Activated B cell treated with CpG ODN at 0.5 μM for 24 hours (primary cell): Measurements from ENCODE around the gene VRK3. TPM values are rescaled to one million over a fixed set of nuclear protein-coding genes. Genes with fewer than 3 reads are reported as not detected.
"Not testable (repeated sequence)": the region's sequence is repeated elsewhere in the genome, so short reads cannot be mapped to it uniquely, and the experiment has no call there.

Experiments
- ATAC-seq: fragments of 200-7000 bp; cut with Tn5 transposase; one replicate; pipeline ENCODE4 v1.10.0; 2021; ENCODE audit warnings: low read depth, mild to moderate bottlenecking, moderate library complexity
- CTCF ChIA-PET: fragments of 350-600 bp; sonication (Branson Sonifier 250); formaldehyde crosslinking; loops from one replicate; lab custom pipeline; 2021; ENCODE audit warnings: antibody characterized with exemption; lab: Charles Lee
- POLR2A ChIA-PET: fragments of 350-600 bp; sonication (Branson Sonifier 250); formaldehyde crosslinking; loops from one replicate; lab custom pipeline; 2021; ENCODE audit warnings: antibody characterized with exemption; lab: Charles Lee
- DNase-seq: peaks from one replicate; pipeline ENCODE4 v3.0.0; 2022
- H3K27ac Mint-ChIP-seq: one replicate; pipeline ENCODE4 v1.8.0; 2020; ENCODE audit warnings: mixed read lengths
- H3K27me3 Mint-ChIP-seq: one replicate; pipeline ENCODE4 v1.8.0; 2021; ENCODE audit warnings: mixed read lengths
- H3K36me3 Mint-ChIP-seq: one replicate; pipeline ENCODE4 v1.8.0; 2021; ENCODE audit warnings: low read depth, mixed read lengths
- H3K4me1 Mint-ChIP-seq: one replicate; pipeline ENCODE4 v1.8.0; 2021; ENCODE audit warnings: mixed read lengths
- H3K4me3 Mint-ChIP-seq: one replicate; pipeline ENCODE4 v1.8.0; 2020; ENCODE audit warnings: mild to moderate bottlenecking, mixed read lengths
- H3K9me3 Mint-ChIP-seq: one replicate; pipeline ENCODE4 v1.8.0; 2020; ENCODE audit warnings: mixed read lengths
- CTCF ChIP-seq: fragments of 200-600 bp; IDR thresholded peaks from one replicate; pipeline ENCODE4 v1.8.0; 2022; ENCODE audit warnings: antibody characterized with exemption, mild to moderate bottlenecking
- intact Hi-C: fragments of 100-400 bp; cut with micrococcal nuclease; formaldehyde crosslinking; loops from one replicate; pipeline ENCODE4 v1.15.1; 2024
- total RNA-seq: library from RNA; stranded (reverse); gene quantifications from 2 replicates; pipeline ENCODE4 v1.2.3, GENCODE V29; 2022

The VRK3 gene
- total RNA-seq, 1 donor from 2014 or later: 82.6 TPM

- Mint-ChIP-seq H3K27me3 (peaks cover 9% of the 10 kb centered on the region), H3K36me3 (peaks cover 33% of the 10 kb centered on the region), H3K27ac (no peak overlapping the region), H3K4me3 (no peak overlapping the region), H3K4me1 (no peaks in the 10 kb centered on the region), H3K9me3 (no peaks in the 10 kb centered on the region)
- no peak for TF ChIP-seq CTCF
- ATAC-seq (no peak), DNase-seq (no peak)
- POLR2A ChIA-PET: no interaction called here
- intact Hi-C loops: no loop called here
- CTCF ChIA-PET: no interaction called here
Observed at GRCh38 chr19:49972841-49973240, 52.3 kb downstream of the VRK3 start.

- peaks cover 25% of the 10 kb centered on the region for H3K36me3 Mint-ChIP-seq
- no peak overlapping the region for H3K27ac Mint-ChIP-seq
- peaks cover 9% of the 10 kb centered on the region for H3K27me3 Mint-ChIP-seq
- ATAC-seq: no peak
- no peaks in the 10 kb centered on the region for H3K9me3 Mint-ChIP-seq
- intact Hi-C loops: no loop called here
- POLR2A ChIA-PET: no interaction called here
- H3K4me1 Mint-ChIP-seq: no peaks in the 10 kb centered on the region
- DNase-seq: no peak
- no peak overlapping the region for H3K4me3 Mint-ChIP-seq
- CTCF ChIA-PET: no interaction called here
- no peak for TF ChIP-seq CTCF
Observed at GRCh38 chr19:49971991-49972411, 53.2 kb downstream of the VRK3 start.

GRCh38 chr19:49969355-49969754 lies 55.8 kb downstream of the VRK3 start:
- ATAC-seq, H3K36me3 Mint-ChIP-seq, intact Hi-C loops, H3K4me3 Mint-ChIP-seq, CTCF ChIA-PET, DNase-seq, H3K4me1 Mint-ChIP-seq, POLR2A ChIA-PET, H3K27ac Mint-ChIP-seq, H3K9me3 Mint-ChIP-seq, H3K27me3 Mint-ChIP-seq: not testable (repeated sequence)

GRCh38 chr19:49968279-49968922 lies 56.8 kb downstream of the VRK3 start:
- no peaks in the 10 kb centered on the region for H3K9me3 Mint-ChIP-seq
- peaks cover 4% of the 10 kb centered on the region for H3K4me1 Mint-ChIP-seq
- H3K27me3 Mint-ChIP-seq: peaks cover 9% of the 10 kb centered on the region
- no peak overlapping the region for H3K27ac Mint-ChIP-seq
- H3K36me3 Mint-ChIP-seq: peaks cover 1% of the 10 kb centered on the region
- TF ChIP-seq CTCF: no peak
- ChIA-PET POLR2A (interaction anchor here (0.7 kb wide), 1 partner anchor 116 kb away, joined by 4 read pairs; no protein-coding TSS in a partner anchor), CTCF (no interaction called here)
- DNase-seq (no peak), ATAC-seq (no peak)
- intact Hi-C loops: no loop called here
- H3K4me3 Mint-ChIP-seq: no peak overlapping the region

GRCh38 chr19:49960980-49961379 lies 64.2 kb downstream of the VRK3 start, which contains the start of gene SIGLEC11:
Gene SIGLEC11 (minus strand): TSS chr19:49961172. CDS start chr19:49961081, 91 bp downstream.
- H3K27ac Mint-ChIP-seq, CTCF ChIA-PET: not testable (repeated sequence)

GRCh38 chr19:49959892-49960291 lies 65.3 kb downstream of the VRK3 start:
- POLR2A ChIA-PET, intact Hi-C loops, H3K9me3 Mint-ChIP-seq, ATAC-seq, H3K4me3 Mint-ChIP-seq, H3K4me1 Mint-ChIP-seq, H3K36me3 Mint-ChIP-seq, H3K27ac Mint-ChIP-seq, DNase-seq, H3K27me3 Mint-ChIP-seq, CTCF ChIA-PET: not testable (repeated sequence)

More at GRCh38 chr19:49960980-49961379, 64.2 kb downstream of the VRK3 start, which contains the start of gene SIGLEC11:
- intact Hi-C loops, POLR2A ChIA-PET, H3K27me3 Mint-ChIP-seq, H3K4me1 Mint-ChIP-seq, DNase-seq, ATAC-seq, H3K9me3 Mint-ChIP-seq, H3K4me3 Mint-ChIP-seq, H3K36me3 Mint-ChIP-seq: not testable (repeated sequence)

- H3K27ac Mint-ChIP-seq, intact Hi-C loops, ATAC-seq, H3K36me3 Mint-ChIP-seq, CTCF ChIA-PET, POLR2A ChIA-PET, H3K4me1 Mint-ChIP-seq, H3K9me3 Mint-ChIP-seq, DNase-seq, H3K4me3 Mint-ChIP-seq: not testable (repeated sequence)
- peaks cover 12% of the 10 kb centered on the region for H3K27me3 Mint-ChIP-seq
Observed at GRCh38 chr19:49958596-49958995, 66.6 kb downstream of the VRK3 start.

GRCh38 chr19:49958144-49958543 lies 67.0 kb downstream of the VRK3 start:
- H3K4me3 Mint-ChIP-seq, CTCF ChIA-PET, POLR2A ChIA-PET, DNase-seq, H3K9me3 Mint-ChIP-seq, H3K36me3 Mint-ChIP-seq, intact Hi-C loops, ATAC-seq, H3K27ac Mint-ChIP-seq: not testable (repeated sequence)
- Mint-ChIP-seq H3K4me1 (peaks cover 12% of the 10 kb centered on the region), H3K27me3 (peaks cover 16% of the 10 kb centered on the region)
